HepG2 (cell line): ENCODE results near the gene UPB1. TPM values are rescaled to one million over a fixed set of nuclear protein-coding genes. Genes with fewer than 3 reads are reported as not detected.

Experiments
- HOXA3 ChIP-seq: sonication (generic); formaldehyde crosslinking; IDR thresholded peaks from 2 replicates; pipeline ENCODE4 v1.5.0; 2020; ENCODE audit warnings: missing genetic modification reagents
- MIER2 ChIP-seq: IDR thresholded peaks from 2 replicates; pipeline ENCODE4 v1.6.1; 2016; ENCODE audit warnings: missing biosample characterization, missing genetic modification reagents
- SP140L ChIP-seq: sonication (generic); formaldehyde crosslinking; IDR thresholded peaks from 2 replicates; pipeline ENCODE4 v1.4.0; 2020; ENCODE audit warnings: missing genetic modification reagents, borderline replicate concordance
- TBP ChIP-seq: sonication (generic); formaldehyde crosslinking; IDR thresholded peaks from 2 replicates; pipeline ENCODE4 v1.5.0; 2020; ENCODE audit warnings: missing genetic modification reagents
- ZBTB7B ChIP-seq: sonication (generic); formaldehyde crosslinking; IDR thresholded peaks from 2 replicates; pipeline ENCODE4 v1.4.0; 2020; ENCODE audit warnings: missing genetic modification reagents
- ZNF10 ChIP-seq: sonication (generic); formaldehyde crosslinking; IDR thresholded peaks from 2 replicates; pipeline ENCODE4 v1.4.0; 2020; ENCODE audit warnings: mild to moderate bottlenecking, low read depth, missing genetic modification reagents, borderline replicate concordance
- ZNF24 ChIP-seq: fragments of 450-650 bp; IDR thresholded peaks from 2 replicates; pipeline ENCODE4 v1.6.1; 2017; ENCODE audit warnings: antibody characterized with exemption, mild to moderate bottlenecking
- ZSCAN9 ChIP-seq: IDR thresholded peaks from 2 replicates; pipeline ENCODE4 v1.6.1; 2016; ENCODE audit warnings: borderline replicate concordance
- polyA plus RNA-seq, 8 experiments: library from polyadenylated mRNA; depleted of rRNA in 3 of 8; stranded (reverse) in 7 of 8; unstranded in 1 of 8; fragments of >200 nt; fragmentation: Illumina TruSeq in 4 of 8; extraction: Trizol in 4 of 8; gene quantifications; 2 replicates each; pipeline versions ENCODE4 v1.2.1 to v1.2.3, GENCODE V29; 2011 to 2016; ENCODE audit warnings: low read depth in 4 of 8, missing spikeins in 1 of 8, mixed read lengths in 1 of 8; ENCODE audit not compliant: insufficient read depth in 1 of 8
- total RNA-seq, 5 experiments: library from RNA; depleted of rRNA; stranded (reverse); fragments of >200 nt; fragmentation: Illumina TruSeq; extraction: Trizol; gene quantifications; 2 replicates each; pipeline ENCODE4 v1.2.3, GENCODE V29; 2016; ENCODE audit warnings: low read depth in 1 of 5
- TF ChIP-seq, protein P1 (sequence below): sonication (generic); formaldehyde crosslinking; IDR thresholded peaks from 2 replicates; pipeline ENCODE4 v1.4.0; 2020; ENCODE audit warnings: mild to moderate bottlenecking, missing genetic modification reagents
- TF ChIP-seq, protein P2 (sequence below): sonication (generic); formaldehyde crosslinking; conservative IDR thresholded peaks from 2 replicates; pipeline ENCODE4 v1.8.0; 2022; ENCODE audit warnings: mild to moderate bottlenecking, moderate library complexity, missing genetic modification reagents
- TF ChIP-seq, protein P3 (sequence below): sonication (generic); formaldehyde crosslinking; IDR thresholded peaks from 2 replicates; pipeline ENCODE4 v1.5.0; 2020; ENCODE audit warnings: mild to moderate bottlenecking, missing genetic modification reagents, moderate library complexity
- TF ChIP-seq, protein P4 (sequence below): sonication (generic); formaldehyde crosslinking; IDR thresholded peaks from 2 replicates; pipeline ENCODE4 v1.4.0; 2020; ENCODE audit warnings: mild to moderate bottlenecking, missing genetic modification reagents, borderline replicate concordance
- TF ChIP-seq, protein P5 (sequence below): sonication (generic); formaldehyde crosslinking; conservative IDR thresholded peaks from 2 replicates; pipeline ENCODE4 v1.8.0; 2022; ENCODE audit warnings: low read depth, missing genetic modification reagents
- TF ChIP-seq, protein P6 (sequence below): sonication (generic); formaldehyde crosslinking; IDR thresholded peaks from 2 replicates; pipeline ENCODE4 v1.8.0; 2022; ENCODE audit warnings: missing genetic modification reagents, mild to moderate bottlenecking, inconsistent platforms, borderline replicate concordance

Gene UPB1
- total and polyA plus RNA-seq, 2 of the 13 experiments (the other 11 are each of a cell fraction or from before 2014, with no cell fraction given) = 0.38 to 1.2 TPM

DNA sequence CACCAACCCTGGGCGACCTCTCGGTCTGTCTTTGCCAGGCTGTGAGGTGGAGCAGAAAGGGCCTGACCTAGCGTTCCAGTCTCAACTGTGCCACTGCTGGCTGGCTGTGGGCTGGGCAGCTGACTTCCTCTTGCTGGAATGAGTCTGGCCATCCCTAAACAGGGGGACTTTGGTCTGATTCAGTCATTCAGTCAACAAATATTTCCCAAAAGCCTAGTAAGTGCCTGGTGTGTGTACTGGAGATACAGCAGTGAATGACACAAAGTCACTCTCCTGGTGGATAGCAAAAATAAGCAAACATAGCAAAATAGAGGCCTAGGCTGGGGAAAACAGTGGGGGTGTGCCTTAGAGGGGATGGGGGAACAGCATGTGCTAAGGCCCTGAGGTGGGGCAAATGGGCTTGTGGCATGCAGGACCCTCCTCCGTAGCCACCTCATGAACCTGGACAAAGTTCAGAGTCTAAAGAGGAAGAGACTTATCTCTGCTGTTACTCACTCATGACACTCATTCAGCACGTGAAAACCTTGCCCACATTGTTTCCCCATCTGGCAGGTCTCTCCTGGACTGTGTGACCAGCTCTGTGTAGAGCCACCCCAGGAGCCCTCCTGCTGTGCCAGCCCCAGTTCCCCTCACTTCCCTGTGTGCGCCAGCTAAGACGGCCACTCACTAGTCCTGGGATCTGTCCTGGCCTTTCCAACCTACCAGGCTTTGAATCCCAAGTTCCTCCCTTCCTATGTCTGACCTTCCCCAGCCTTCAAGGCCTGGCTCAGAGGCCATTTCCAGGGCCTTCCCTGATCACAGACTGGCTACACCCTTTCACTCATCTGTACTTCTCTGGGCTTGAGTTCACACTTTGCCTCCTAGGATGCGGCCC, 55.1 kb downstream of the UPB1 start (continued):
- TF ChIP-seq, protein P1, sequence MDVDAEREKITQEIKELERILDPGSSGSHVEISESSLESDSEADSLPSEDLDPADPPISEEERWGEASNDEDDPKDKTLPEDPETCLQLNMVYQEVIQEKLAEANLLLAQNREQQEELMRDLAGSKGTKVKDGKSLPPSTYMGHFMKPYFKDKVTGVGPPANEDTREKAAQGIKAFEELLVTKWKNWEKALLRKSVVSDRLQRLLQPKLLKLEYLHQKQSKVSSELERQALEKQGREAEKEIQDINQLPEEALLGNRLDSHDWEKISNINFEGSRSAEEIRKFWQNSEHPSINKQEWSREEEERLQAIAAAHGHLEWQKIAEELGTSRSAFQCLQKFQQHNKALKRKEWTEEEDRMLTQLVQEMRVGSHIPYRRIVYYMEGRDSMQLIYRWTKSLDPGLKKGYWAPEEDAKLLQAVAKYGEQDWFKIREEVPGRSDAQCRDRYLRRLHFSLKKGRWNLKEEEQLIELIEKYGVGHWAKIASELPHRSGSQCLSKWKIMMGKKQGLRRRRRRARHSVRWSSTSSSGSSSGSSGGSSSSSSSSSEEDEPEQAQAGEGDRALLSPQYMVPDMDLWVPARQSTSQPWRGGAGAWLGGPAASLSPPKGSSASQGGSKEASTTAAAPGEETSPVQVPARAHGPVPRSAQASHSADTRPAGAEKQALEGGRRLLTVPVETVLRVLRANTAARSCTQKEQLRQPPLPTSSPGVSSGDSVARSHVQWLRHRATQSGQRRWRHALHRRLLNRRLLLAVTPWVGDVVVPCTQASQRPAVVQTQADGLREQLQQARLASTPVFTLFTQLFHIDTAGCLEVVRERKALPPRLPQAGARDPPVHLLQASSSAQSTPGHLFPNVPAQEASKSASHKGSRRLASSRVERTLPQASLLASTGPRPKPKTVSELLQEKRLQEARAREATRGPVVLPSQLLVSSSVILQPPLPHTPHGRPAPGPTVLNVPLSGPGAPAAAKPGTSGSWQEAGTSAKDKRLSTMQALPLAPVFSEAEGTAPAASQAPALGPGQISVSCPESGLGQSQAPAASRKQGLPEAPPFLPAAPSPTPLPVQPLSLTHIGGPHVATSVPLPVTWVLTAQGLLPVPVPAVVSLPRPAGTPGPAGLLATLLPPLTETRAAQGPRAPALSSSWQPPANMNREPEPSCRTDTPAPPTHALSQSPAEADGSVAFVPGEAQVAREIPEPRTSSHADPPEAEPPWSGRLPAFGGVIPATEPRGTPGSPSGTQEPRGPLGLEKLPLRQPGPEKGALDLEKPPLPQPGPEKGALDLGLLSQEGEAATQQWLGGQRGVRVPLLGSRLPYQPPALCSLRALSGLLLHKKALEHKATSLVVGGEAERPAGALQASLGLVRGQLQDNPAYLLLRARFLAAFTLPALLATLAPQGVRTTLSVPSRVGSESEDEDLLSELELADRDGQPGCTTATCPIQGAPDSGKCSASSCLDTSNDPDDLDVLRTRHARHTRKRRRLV = peak; percentile 95
- TF ChIP-seq, protein P2, sequence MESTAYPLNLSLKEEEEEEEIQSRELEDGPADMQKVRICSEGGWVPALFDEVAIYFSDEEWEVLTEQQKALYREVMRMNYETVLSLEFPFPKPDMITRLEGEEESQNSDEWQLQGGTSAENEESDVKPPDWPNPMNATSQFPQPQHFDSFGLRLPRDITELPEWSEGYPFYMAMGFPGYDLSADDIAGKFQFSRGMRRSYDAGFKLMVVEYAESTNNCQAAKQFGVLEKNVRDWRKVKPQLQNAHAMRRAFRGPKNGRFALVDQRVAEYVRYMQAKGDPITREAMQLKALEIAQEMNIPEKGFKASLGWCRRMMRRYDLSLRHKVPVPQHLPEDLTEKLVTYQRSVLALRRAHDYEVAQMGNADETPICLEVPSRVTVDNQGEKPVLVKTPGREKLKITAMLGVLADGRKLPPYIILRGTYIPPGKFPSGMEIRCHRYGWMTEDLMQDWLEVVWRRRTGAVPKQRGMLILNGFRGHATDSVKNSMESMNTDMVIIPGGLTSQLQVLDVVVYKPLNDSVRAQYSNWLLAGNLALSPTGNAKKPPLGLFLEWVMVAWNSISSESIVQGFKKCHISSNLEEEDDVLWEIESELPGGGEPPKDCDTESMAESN (CRISPR knock-in tag) = no peak; the same call in none of the 2 replicates
- TF ChIP-seq ZSCAN9 (CRISPR knock-in tag) = peak; percentile 82
- no peak for TF ChIP-seq ZNF10 (CRISPR knock-in tag)
- TF ChIP-seq, protein P3, sequence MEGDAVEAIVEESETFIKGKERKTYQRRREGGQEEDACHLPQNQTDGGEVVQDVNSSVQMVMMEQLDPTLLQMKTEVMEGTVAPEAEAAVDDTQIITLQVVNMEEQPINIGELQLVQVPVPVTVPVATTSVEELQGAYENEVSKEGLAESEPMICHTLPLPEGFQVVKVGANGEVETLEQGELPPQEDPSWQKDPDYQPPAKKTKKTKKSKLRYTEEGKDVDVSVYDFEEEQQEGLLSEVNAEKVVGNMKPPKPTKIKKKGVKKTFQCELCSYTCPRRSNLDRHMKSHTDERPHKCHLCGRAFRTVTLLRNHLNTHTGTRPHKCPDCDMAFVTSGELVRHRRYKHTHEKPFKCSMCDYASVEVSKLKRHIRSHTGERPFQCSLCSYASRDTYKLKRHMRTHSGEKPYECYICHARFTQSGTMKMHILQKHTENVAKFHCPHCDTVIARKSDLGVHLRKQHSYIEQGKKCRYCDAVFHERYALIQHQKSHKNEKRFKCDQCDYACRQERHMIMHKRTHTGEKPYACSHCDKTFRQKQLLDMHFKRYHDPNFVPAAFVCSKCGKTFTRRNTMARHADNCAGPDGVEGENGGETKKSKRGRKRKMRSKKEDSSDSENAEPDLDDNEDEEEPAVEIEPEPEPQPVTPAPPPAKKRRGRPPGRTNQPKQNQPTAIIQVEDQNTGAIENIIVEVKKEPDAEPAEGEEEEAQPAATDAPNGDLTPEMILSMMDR = 0 out of 2 replicates have a peak, but pooled peaks have one; percentile 2
- peak; percentile 81; the same call in 1 of the 2 replicates for TF ChIP-seq HOXA3 (CRISPR knock-in tag)
- TF ChIP-seq, protein P4, sequence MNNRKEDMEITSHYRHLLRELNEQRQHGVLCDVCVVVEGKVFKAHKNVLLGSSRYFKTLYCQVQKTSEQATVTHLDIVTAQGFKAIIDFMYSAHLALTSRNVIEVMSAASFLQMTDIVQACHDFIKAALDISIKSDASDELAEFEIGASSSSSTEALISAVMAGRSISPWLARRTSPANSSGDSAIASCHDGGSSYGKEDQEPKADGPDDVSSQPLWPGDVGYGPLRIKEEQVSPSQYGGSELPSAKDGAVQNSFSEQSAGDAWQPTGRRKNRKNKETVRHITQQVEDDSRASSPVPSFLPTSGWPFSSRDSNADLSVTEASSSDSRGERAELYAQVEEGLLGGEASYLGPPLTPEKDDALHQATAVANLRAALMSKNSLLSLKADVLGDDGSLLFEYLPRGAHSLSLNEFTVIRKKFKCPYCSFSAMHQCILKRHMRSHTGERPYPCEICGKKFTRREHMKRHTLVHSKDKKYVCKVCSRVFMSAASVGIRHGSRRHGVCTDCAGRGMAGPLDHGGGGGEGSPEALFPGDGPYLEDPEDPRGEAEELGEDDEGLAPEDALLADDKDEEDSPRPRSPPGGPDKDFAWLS = no peak
- TF ChIP-seq TBP = no peak
- TF ChIP-seq, protein P5, sequence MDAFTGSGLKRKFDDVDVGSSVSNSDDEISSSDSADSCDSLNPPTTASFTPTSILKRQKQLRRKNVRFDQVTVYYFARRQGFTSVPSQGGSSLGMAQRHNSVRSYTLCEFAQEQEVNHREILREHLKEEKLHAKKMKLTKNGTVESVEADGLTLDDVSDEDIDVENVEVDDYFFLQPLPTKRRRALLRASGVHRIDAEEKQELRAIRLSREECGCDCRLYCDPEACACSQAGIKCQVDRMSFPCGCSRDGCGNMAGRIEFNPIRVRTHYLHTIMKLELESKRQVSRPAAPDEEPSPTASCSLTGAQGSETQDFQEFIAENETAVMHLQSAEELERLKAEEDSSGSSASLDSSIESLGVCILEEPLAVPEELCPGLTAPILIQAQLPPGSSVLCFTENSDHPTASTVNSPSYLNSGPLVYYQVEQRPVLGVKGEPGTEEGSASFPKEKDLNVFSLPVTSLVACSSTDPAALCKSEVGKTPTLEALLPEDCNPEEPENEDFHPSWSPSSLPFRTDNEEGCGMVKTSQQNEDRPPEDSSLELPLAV = no peak
- no peak for TF ChIP-seq SP140L (CRISPR knock-in tag)
- TF ChIP-seq, protein P6, sequence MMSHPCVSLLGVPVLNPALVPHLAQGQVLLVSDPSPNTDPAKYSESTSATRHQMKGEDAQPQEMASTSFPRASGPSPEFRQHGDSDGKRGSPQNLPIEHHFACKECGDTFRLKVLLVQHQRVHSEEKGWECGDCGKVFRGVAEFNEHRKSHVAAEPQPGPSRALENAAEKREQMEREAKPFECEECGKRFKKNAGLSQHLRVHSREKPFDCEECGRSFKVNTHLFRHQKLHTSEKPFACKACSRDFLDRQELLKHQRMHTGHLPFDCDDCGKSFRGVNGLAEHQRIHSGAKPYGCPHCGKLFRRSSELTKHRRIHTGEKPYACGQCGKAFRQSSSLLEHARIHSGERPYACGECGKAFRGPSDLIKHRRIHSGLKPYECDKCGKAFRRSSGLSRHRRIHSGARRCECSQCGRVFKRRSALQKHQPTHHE (CRISPR knock-in tag) = peak; percentile 71; the same call in 1 of the 2 replicates
- no peak for TF ChIP-seq MIER2 (CRISPR knock-in tag)
- TF ChIP-seq ZNF24 = peak; percentile 84
- TF ChIP-seq ZBTB7B (CRISPR knock-in tag) = peak; percentile 92
